GM12801 (cell line): ENCODE data around the gene DENND5B.

Source experiments
- CTCF ChIP-seq: IDR thresholded peaks from one replicate; pipeline ENCODE4 v1.5.1; 2011; ENCODE audit warnings: control low read depth; ENCODE audit not compliant: insufficient read length; ENCODE audit errors: extremely low read depth

Gene DENND5B

DNA sequence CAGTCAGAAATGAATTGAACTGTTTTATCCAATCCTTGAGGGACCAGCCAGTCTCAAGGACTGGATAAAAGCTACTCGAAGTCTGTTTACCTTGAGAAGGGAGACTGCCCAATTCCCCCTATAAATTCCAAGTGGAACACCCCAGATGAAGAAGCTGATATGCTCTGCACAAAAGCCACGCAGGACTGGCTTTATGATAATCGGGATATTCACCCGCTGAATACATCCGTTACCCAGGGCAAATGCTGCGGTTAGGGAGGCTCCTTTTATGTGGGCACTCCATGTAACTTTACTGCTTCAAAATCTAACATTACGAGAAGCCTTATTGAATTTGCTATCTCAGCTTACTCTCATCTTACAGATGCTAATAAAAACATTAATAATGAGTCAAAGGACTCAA, 119.1 kb downstream of the DENND5B start:
- TF ChIP-seq CTCF: no peak

DNA sequence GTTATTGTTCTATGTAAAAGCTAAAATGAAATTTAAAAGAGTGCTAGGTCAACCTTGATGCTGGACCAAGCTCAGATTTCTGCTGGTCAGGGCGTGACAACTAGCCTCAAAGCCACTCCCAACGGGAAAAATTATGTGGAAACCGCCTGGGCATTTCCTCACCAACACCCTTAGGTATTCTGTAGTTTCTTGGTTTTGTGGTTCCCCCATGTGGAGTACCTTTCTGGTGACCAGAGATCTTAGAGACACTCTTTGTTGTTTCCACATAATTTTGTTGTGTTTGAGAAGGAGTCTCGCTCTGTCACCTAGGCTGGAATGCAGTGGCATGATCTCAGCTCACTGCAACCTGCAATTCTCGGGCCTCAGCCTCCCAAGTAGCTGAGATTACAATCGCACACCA, 119.9 kb downstream of the DENND5B start:
- TF ChIP-seq CTCF: no peak

- no peak for TF ChIP-seq CTCF
Observed at GRCh38 chr12:31470459-31470858, 120.5 kb downstream of the DENND5B start.

DNA sequence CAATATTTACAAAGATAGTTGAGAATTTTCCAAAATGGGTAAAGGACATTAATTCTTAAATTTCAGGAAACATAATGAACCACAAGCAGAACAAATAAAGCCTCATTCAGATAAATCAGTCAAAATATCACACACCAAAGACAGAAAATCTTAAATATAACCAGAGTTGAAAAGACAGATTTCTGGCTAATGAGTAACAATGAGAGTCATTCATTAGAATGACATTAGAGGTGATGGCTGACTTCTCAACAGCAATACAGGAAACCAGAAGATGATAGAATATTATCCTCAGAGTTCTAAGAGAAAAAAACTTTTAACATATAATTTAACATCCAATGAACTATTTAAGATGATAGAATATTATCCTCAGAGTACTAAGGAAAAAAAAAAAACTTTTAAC, 124.2 kb downstream of the DENND5B start:
- TF ChIP-seq CTCF: no peak

- TF ChIP-seq CTCF: no peak
Observed at GRCh38 chr12:31465002-31465401, 125.9 kb downstream of the DENND5B start.

DNA sequence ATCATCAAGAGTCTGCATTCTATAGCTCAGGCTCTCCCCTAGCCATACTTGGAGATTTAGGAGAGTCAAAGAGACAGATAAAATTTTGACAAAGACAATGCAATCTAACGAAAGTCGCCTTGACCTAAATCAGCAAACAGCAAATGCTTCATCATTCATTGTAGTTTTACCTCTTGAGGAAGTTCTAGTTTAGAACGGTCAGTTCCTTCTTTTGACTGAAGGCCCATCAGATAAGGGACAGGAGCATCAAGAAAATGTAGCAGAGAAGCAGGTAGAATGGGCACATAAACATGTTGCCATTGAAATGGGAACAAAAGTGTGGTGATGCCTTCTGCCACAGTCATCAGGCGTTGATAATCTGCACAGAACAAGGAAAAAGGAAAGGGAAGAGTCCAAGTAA, 130.9 kb downstream of the DENND5B start:
- TF ChIP-seq CTCF: no peak

- no peak for TF ChIP-seq CTCF
Observed at GRCh38 chr12:31456562-31456961, 134.4 kb downstream of the DENND5B start.

- no peak for TF ChIP-seq CTCF
Observed at GRCh38 chr12:31444736-31445135, 146.2 kb downstream of the DENND5B start.
